ENCODE measurements around the gene RNF157.

DNA sequence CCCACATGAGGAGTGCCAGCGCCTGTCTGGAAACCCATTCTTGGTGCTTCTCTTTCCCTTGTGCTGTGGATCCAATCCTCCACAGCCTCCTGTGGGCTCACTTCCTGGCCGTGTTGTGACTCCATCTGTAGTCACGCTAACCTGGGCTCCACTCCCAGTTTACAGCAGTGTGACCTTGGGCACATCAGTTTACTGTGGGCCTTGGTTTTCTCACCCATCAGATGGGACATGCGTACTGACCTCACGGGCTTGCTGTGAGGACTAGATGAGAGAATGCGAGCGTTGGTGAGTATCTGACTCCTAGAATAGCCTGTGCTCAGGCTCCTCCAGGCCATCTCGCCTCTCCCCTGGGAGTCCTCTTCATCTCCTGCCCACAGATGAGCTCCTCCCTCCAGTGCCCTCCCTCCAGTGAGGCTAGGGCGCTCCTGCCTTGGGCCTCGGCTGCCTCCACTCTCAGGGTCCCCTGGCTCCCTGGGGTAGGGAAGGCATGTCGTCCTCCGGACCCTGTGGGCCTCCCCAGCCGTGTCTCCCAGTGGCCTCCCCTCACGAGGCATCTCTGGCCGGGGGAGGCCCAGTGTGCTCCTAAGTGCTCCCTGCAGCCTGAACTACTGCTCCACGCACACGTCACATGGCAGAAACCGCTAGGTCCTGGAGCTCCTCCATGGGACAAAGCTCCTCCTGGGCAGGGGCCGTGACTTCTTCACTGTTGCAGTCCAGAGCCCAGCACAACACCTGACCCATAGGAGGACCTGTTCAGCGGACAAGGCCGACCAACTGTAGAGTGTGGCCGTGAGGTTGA lies 94.0 kb downstream of the RNF157 start:
- TF ChIP-seq, protein P1, sequence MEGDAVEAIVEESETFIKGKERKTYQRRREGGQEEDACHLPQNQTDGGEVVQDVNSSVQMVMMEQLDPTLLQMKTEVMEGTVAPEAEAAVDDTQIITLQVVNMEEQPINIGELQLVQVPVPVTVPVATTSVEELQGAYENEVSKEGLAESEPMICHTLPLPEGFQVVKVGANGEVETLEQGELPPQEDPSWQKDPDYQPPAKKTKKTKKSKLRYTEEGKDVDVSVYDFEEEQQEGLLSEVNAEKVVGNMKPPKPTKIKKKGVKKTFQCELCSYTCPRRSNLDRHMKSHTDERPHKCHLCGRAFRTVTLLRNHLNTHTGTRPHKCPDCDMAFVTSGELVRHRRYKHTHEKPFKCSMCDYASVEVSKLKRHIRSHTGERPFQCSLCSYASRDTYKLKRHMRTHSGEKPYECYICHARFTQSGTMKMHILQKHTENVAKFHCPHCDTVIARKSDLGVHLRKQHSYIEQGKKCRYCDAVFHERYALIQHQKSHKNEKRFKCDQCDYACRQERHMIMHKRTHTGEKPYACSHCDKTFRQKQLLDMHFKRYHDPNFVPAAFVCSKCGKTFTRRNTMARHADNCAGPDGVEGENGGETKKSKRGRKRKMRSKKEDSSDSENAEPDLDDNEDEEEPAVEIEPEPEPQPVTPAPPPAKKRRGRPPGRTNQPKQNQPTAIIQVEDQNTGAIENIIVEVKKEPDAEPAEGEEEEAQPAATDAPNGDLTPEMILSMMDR (IDR thresholded peaks at IDR 0.05) = no peak
- TF ChIP-seq NFE2L1 (CRISPR knock-in tag; IDR thresholded peaks at IDR 0.05) (no peak), FOXK1 (CRISPR knock-in tag; IDR thresholded peaks at IDR 0.05) (no peak), NR1H2 (CRISPR knock-in tag; IDR thresholded peaks at IDR 0.05) (no peak), ETV6 (CRISPR knock-in tag; IDR thresholded peaks at IDR 0.05) (no peak), JUN (CRISPR knock-in tag; IDR thresholded peaks at IDR 0.05) (no peak), TEAD4 (CRISPR knock-in tag; IDR thresholded peaks at IDR 0.05) (no peak), ZBTB21 (CRISPR knock-in tag; IDR thresholded peaks at IDR 0.05; ENCODE audit: borderline replicate concordance) (no peak), JAZF1 (CRISPR knock-in tag; IDR thresholded peaks at IDR 0.05) (no peak)
- TF ChIP-seq, protein P2, sequence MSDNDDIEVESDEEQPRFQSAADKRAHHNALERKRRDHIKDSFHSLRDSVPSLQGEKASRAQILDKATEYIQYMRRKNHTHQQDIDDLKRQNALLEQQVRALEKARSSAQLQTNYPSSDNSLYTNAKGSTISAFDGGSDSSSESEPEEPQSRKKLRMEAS (CRISPR knock-in tag; IDR thresholded peaks at IDR 0.05) = no peak
- TF ChIP-seq, protein P3, sequence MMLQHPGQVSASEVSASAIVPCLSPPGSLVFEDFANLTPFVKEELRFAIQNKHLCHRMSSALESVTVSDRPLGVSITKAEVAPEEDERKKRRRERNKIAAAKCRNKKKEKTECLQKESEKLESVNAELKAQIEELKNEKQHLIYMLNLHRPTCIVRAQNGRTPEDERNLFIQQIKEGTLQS (CRISPR knock-in tag; conservative IDR thresholded peaks at IDR 0.05) = no peak
- TF ChIP-seq, protein P4, sequence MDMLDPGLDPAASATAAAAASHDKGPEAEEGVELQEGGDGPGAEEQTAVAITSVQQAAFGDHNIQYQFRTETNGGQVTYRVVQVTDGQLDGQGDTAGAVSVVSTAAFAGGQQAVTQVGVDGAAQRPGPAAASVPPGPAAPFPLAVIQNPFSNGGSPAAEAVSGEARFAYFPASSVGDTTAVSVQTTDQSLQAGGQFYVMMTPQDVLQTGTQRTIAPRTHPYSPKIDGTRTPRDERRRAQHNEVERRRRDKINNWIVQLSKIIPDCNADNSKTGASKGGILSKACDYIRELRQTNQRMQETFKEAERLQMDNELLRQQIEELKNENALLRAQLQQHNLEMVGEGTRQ (CRISPR knock-in tag; IDR thresholded peaks at IDR 0.05) = no peak
